Ascending aorta (tissue), 2 donors: ENCODE results near the gene VKORC1L1. TPM values are rescaled to one million over a fixed set of nuclear protein-coding genes. Genes with fewer than 3 reads are reported as not detected.
"Not testable (repeated sequence)": the region's sequence is repeated elsewhere in the genome, so short reads cannot be mapped to it uniquely, and the experiment has no call there.

Source experiments
- DNase-seq, 2 donors: peaks; one replicate each; pipeline ENCODE4 v3.0.0-alpha.2; 2019; ENCODE audit warnings: low spot score in 2 of 2
- H3K27ac ChIP-seq, 2 donors: fragments of 200-600 bp; sonication (generic); one replicate each; pipeline ENCODE4 v1.5.1; 2016 to 2017; ENCODE audit warnings: mild to moderate bottlenecking in 1 of 2
- H3K27me3 ChIP-seq: fragments of 200-600 bp; sonication (generic); one replicate; pipeline ENCODE4 v1.5.1; 2017
- H3K36me3 ChIP-seq, 2 donors: fragments of 200-600 bp; sonication (generic); one replicate each; pipeline ENCODE4 v1.5.1; 2016
- H3K4me1 ChIP-seq, 2 donors: fragments of 200-600 bp; sonication (generic); one replicate each; pipeline ENCODE4 v1.5.1; 2016 to 2017; ENCODE audit warnings: mild to moderate bottlenecking in 1 of 2
- H3K4me3 ChIP-seq, 2 donors: fragments of 200-600 bp; sonication (generic); one replicate each; pipeline ENCODE4 v1.5.1; 2016 to 2017; ENCODE audit warnings: mild to moderate bottlenecking in 1 of 2
- H3K9me3 ChIP-seq, 2 donors: fragments of 200-600 bp; sonication (generic); one replicate each; pipeline ENCODE4 v1.5.1; 2016
- CTCF ChIP-seq, 3 experiments: fragments of 200-600 bp in 2 of 3; fragments of 450-650 bp in 1 of 3; sonication (generic) in 2 of 3; IDR thresholded peaks; one replicate each; pipeline ENCODE4 v1.5.1; 2016 to 2019; ENCODE audit warnings: antibody characterized with exemption in 3 of 3, mild to moderate bottlenecking in 1 of 3, moderate library complexity in 1 of 3
- intact Hi-C: fragments of 100-400 bp; cut with DNase I; formaldehyde crosslinking; loops from one replicate; pipeline ENCODE4 v1.15.1; 2023
- total RNA-seq: library from RNA; depleted of rRNA; stranded (reverse); fragments of >200 nt; gene quantifications from one replicate; pipeline ENCODE4 v1.1.0, GENCODE V29; 2016

Gene VKORC1L1
- total RNA-seq, 1 donor from 2014 or later, result 10.2 TPM

GRCh38 chr7:65840446-65840845, 32.4 kb upstream of the VKORC1L1 start:
- no peak overlapping the region for H3K27ac ChIP-seq
- TF ChIP-seq CTCF (IDR thresholded peaks at IDR 0.05), result peak in 1 of 3 experiments; percentile 6
- H3K9me3 ChIP-seq, result no peaks in the 10 kb centered on the region
- H3K4me3 ChIP-seq, result no peak overlapping the region
- no peaks in the 10 kb centered on the region for H3K36me3 ChIP-seq
- no peak for DNase-seq
- no peaks in the 10 kb centered on the region for H3K4me1 ChIP-seq
- H3K27me3 ChIP-seq, result no peaks in the 10 kb centered on the region
- intact Hi-C loops, result no loop called here

GRCh38 chr7:65843616-65844015, 29.3 kb upstream of the VKORC1L1 start:
- DNase-seq, H3K9me3 ChIP-seq, intact Hi-C loops, H3K27ac ChIP-seq, H3K36me3 ChIP-seq, H3K4me1 ChIP-seq, H3K4me3 ChIP-seq, H3K27me3 ChIP-seq: not testable (repeated sequence)

- H3K9me3 ChIP-seq, result no peaks in the 10 kb centered on the region
- no peaks in the 10 kb centered on the region for H3K27me3 ChIP-seq
- no peaks in the 10 kb centered on the region for H3K36me3 ChIP-seq
- H3K4me3 ChIP-seq, result no peak overlapping the region
- no peak for DNase-seq
- H3K4me1 ChIP-seq, result no peaks in the 10 kb centered on the region
- TF ChIP-seq CTCF (IDR thresholded peaks at IDR 0.05), result no peak
- intact Hi-C loops, result no loop called here
- H3K27ac ChIP-seq, result no peak overlapping the region
Measured at GRCh38 chr7:65846008-65846570, 26.8 kb upstream of the VKORC1L1 start.

- intact Hi-C loops, DNase-seq, H3K27me3 ChIP-seq, H3K4me3 ChIP-seq, H3K27ac ChIP-seq, H3K36me3 ChIP-seq, H3K9me3 ChIP-seq, H3K4me1 ChIP-seq: not testable (repeated sequence)
Measured at GRCh38 chr7:65853426-65853825, 19.4 kb upstream of the VKORC1L1 start.

GRCh38 chr7:65853892-65854291, 19.0 kb upstream of the VKORC1L1 start:
- H3K36me3 ChIP-seq, H3K4me3 ChIP-seq, DNase-seq, H3K27me3 ChIP-seq, H3K4me1 ChIP-seq, H3K9me3 ChIP-seq, intact Hi-C loops, H3K27ac ChIP-seq: not testable (repeated sequence)

GRCh38 chr7:65857321-65857894, 15.5 kb upstream of the VKORC1L1 start:
- H3K27ac ChIP-seq, H3K4me1 ChIP-seq, H3K4me3 ChIP-seq, intact Hi-C loops, H3K9me3 ChIP-seq, H3K27me3 ChIP-seq, DNase-seq, H3K36me3 ChIP-seq: not testable (repeated sequence)

GRCh38 chr7:65858660-65859059, 14.2 kb upstream of the VKORC1L1 start:
- intact Hi-C loops, DNase-seq, H3K9me3 ChIP-seq: not testable (repeated sequence)

GRCh38 chr7:65866244-65866643, 6.6 kb upstream of the VKORC1L1 start:
- H3K36me3 ChIP-seq, H3K9me3 ChIP-seq, H3K4me3 ChIP-seq, H3K4me1 ChIP-seq, H3K27me3 ChIP-seq, intact Hi-C loops, H3K27ac ChIP-seq, DNase-seq: not testable (repeated sequence)

More at GRCh38 chr7:65858660-65859059, 14.2 kb upstream of the VKORC1L1 start:
- not testable (repeated sequence) for H3K4me3 ChIP-seq, H3K27ac ChIP-seq, H3K27me3 ChIP-seq, H3K36me3 ChIP-seq, H3K4me1 ChIP-seq

- H3K4me1 ChIP-seq, H3K4me3 ChIP-seq, DNase-seq, H3K36me3 ChIP-seq, H3K27me3 ChIP-seq, intact Hi-C loops, H3K27ac ChIP-seq, H3K9me3 ChIP-seq: not testable (repeated sequence)
Measured at GRCh38 chr7:65867681-65868080, 5.2 kb upstream of the VKORC1L1 start.

GRCh38 chr7:65869312-65869711, 3.6 kb upstream of the VKORC1L1 start:
- H3K27ac ChIP-seq, intact Hi-C loops, H3K9me3 ChIP-seq, H3K4me3 ChIP-seq, H3K36me3 ChIP-seq, DNase-seq, H3K4me1 ChIP-seq, H3K27me3 ChIP-seq: not testable (repeated sequence)

GRCh38 chr7:65871451-65871850, 1.4 kb upstream of the VKORC1L1 start:
- H3K36me3 ChIP-seq, H3K4me3 ChIP-seq, H3K9me3 ChIP-seq, H3K27me3 ChIP-seq, H3K4me1 ChIP-seq: not testable (repeated sequence)
- H3K27ac ChIP-seq, result peak overlapping the region in 1 of 2 donors; percentile 34
- DNase-seq, result peak in 1 of 2 donors; percentile 66
- intact Hi-C loops, result loop anchor here (5.0 kb wide), 3 partner anchors 499 to 1126 kb away; partner anchors contain the start of genes SBDS, TYW1 and ZNF92

GRCh38 chr7:65873582-65874193, 814 bp downstream of the VKORC1L1 start:
- Histone ChIP-seq H3K27ac (peak overlapping the region; percentile 82 to 89), H3K4me3 (peak overlapping the region; percentile 95 to 100)
- H3K27me3 ChIP-seq, H3K4me1 ChIP-seq, H3K36me3 ChIP-seq, H3K9me3 ChIP-seq: not testable (repeated sequence)
- intact Hi-C loops, result loop anchor here (1.0 to 5.0 kb wide), 6 partner anchors 109 to 1124 kb away; partner anchors contain the start of genes GUSB, SBDS, TYW1 and ZNF92
- peak in 1 of 2 donors; percentile 65 for DNase-seq
